Skeletal muscle satellite cell (primary cell): Measurements from ENCODE around the gene INPP5A.
"Not testable (repeated sequence)": the region's sequence is repeated elsewhere in the genome, so short reads cannot be mapped to it uniquely, and the experiment has no call there.

Experiments
- H3K27me3 ChIP-seq: 2 replicates; pipeline ENCODE4 v1.7.0; 2013; ENCODE audit warnings: low read length; ENCODE audit not compliant: control insufficient read depth, insufficient read depth
- H3K36me3 ChIP-seq: 2 replicates; pipeline ENCODE4 v1.7.0; 2013; ENCODE audit warnings: mild to moderate bottlenecking, control low read depth, low read length; ENCODE audit not compliant: insufficient read depth
- H3K4me1 ChIP-seq: 2 replicates; pipeline ENCODE4 v1.7.0; 2013; ENCODE audit warnings: low read length; ENCODE audit not compliant: control insufficient read depth, insufficient read depth
- H3K4me2 ChIP-seq: 2 replicates; pipeline ENCODE4 v1.7.0; 2013; ENCODE audit warnings: mild to moderate bottlenecking, low read length
- H3K4me3 ChIP-seq: 2 replicates; pipeline ENCODE4 v1.7.0; 2013; ENCODE audit warnings: low read length
- H3K9ac ChIP-seq: 2 replicates; pipeline ENCODE4 v1.7.0; 2013; ENCODE audit warnings: mild to moderate bottlenecking, low read depth, low read length, moderate library complexity
- H3K9me3 ChIP-seq: replicated peaks from 2 replicates; pipeline ENCODE4 v1.7.0; 2013; ENCODE audit warnings: mild to moderate bottlenecking, control low read depth, low read length

INPP5A gene

GRCh38 chr10:132768346-132769248 is 231.0 kb downstream of the INPP5A start:
- Histone ChIP-seq H3K27me3 (no peaks in the 10 kb centered on the region), H3K9me3 (no peaks in the 10 kb centered on the region), H3K9ac (no peak overlapping the region), H3K4me1 (no peaks in the 10 kb centered on the region), H3K4me3 (no peak overlapping the region), H3K4me2 (no peak overlapping the region), H3K36me3 (no peaks in the 10 kb centered on the region)

DNA sequence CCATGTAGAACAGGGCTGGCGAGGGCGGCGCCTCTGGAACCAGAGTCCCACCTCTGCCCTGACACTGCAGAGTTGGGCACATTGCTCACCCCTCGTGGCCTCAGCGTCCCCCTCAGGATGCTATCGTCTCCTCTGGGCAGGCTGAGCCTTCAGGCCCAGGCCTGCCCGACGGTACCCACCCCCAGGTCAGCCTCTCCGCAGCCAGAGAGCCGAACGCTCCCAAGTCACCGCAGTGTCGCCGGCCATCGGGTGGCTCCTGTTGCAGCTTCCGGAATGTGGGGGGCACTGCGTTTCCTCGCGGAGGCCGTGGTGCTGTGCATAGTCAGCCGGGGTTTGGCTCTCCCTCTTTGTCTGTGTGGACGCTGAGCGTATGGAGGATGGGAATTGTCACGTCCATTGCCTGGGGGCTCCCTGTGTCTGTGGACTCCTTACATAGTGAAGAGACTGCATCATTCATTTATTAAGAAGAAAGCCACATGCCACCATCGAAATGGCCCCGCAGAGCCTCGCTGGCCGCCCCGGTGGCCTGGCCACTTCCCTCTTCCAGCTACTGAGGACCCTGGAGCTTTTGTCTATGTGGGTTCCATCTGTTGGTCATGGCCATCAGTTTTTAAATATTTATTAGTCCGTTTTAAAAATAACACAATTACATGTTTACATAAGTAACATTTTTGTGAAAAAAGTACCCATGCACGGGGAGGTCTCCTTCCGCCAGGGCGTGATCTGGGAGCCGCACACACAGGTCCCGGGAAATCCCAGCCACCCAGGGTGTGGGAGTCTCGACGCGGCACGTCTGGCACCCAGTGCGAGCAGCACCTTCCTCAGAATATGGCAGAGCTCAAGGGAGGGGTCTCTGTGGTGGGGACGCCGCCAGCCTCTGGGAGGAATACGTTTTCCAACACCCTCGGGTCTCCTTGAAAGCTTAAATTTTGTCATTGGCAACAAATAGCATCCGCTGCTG is 232.8 kb downstream of the INPP5A start:
- Histone ChIP-seq H3K9ac (no peak overlapping the region), H3K36me3 (no peaks in the 10 kb centered on the region), H3K27me3 (no peaks in the 10 kb centered on the region), H3K4me3 (no peak overlapping the region), H3K4me2 (no peak overlapping the region), H3K9me3 (no peaks in the 10 kb centered on the region), H3K4me1 (no peaks in the 10 kb centered on the region)

DNA sequence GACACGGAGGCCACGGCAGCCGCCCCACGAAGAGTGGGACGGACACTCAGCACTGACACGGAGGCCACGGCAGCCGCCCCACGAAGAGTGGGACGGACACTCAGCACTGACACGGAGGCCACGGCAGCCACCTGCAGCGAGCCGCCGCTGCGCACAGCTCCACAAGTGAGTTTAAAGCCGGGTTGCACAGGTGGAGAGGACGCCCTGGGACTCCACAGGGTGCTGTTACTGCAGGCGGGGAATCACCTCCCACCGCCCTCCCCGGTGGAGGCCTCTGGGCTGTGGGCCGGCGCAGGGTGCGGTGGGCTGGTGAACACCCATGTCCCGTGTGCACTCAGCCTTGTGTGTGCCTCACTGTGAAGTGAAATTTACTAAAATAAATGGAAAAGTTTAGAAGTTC is 235.2 kb downstream of the INPP5A start:
- not testable (repeated sequence) for H3K4me3 ChIP-seq

GRCh38 chr10:132774181-132774901 is 236.8 kb downstream of the INPP5A start:
- Histone ChIP-seq H3K27me3 (no peaks in the 10 kb centered on the region), H3K36me3 (no peaks in the 10 kb centered on the region), H3K4me3 (no peak overlapping the region), H3K4me2 (no peak overlapping the region), H3K9ac (no peak overlapping the region), H3K4me1 (no peaks in the 10 kb centered on the region), H3K9me3 (no peaks in the 10 kb centered on the region)

More for the DNA sequence above, 235.2 kb downstream of the INPP5A start:
- not testable (repeated sequence) for H3K4me1 ChIP-seq, H3K9me3 ChIP-seq, H3K27me3 ChIP-seq, H3K9ac ChIP-seq, H3K4me2 ChIP-seq, H3K36me3 ChIP-seq

DNA sequence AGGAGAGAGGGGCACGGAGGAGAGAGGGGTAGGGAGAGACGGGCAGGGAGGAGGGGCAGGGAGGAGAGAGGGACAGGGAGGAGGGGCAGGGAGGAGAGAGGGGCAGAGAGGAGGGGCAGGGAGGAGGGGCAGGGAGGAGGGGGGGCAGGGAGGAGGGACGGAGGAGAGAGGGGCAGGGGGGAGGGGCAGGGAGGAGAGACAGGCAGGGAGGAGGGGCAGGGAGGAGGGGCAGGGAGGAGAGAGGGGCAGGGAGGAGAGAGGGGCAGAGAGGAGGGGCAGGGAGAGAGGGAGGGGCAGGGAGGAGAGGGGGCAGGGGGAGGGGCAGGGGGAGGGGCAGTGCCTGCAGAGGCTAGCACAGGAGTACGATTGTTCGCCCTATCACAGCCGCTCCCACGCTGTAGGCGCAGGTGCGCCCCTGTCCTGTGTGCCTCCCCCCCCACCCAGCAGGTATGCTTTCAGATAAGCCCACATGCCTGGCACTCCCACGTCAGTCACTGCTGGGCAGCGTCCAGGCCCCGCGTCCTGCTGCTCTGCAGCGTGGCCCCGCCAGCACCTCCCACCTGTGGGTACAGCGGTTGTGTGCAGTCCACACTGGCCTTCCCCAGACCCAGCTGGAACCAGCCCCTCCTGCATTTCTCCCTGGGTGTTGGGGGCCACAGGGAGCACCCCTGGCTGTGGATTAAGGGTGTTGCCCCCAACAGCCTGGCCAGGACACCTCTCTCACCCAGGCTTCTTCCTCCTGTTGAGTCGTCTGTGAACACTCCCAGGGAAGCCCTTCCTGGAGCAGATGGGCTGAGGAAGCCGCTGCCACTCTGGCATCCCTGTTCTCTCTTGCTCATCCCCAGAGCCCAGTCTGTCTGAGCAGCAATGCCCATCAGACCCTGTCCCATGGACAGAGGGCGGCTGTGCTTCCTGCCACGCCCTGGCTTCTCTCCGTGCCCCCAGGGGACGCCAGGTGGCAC is 237.6 kb downstream of the INPP5A start:
- Histone ChIP-seq H3K4me3 (no peak overlapping the region), H3K4me1 (no peaks in the 10 kb centered on the region), H3K9ac (no peak overlapping the region), H3K4me2 (no peak overlapping the region), H3K27me3 (no peaks in the 10 kb centered on the region), H3K9me3 (no peaks in the 10 kb centered on the region), H3K36me3 (no peaks in the 10 kb centered on the region)

GRCh38 chr10:132776186-132776585 is 238.6 kb downstream of the INPP5A start:
- H3K27me3 ChIP-seq = no peaks in the 10 kb centered on the region

DNA sequence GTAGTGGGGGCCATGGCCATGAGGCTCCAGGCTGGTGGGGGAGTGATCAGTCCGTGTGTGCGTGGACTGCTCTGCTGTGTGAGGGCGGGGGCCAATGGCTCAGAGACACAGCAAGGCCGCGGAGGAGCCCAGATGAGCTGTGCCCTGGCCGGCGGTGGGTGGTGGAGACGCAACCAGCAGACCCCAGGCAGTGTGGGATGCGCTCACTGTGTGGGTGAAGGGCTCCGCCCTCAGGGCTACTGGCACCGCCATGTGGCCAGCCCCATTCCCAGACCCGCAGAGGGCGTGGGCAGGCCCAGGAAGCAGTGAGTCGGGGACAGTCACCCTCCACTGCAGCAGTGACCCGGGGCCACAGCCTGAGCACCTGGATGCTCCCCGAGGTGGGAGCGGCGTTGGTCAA is 239.2 kb downstream of the INPP5A start:
- no peak overlapping the region for H3K9ac ChIP-seq
- H3K36me3 ChIP-seq = no peaks in the 10 kb centered on the region
- no peak overlapping the region for H3K4me3 ChIP-seq
- H3K4me2 ChIP-seq = no peak overlapping the region
- no peaks in the 10 kb centered on the region for H3K9me3 ChIP-seq
- no peaks in the 10 kb centered on the region for H3K4me1 ChIP-seq
- no peaks in the 10 kb centered on the region for H3K27me3 ChIP-seq

More at GRCh38 chr10:132776186-132776585, 238.6 kb downstream of the INPP5A start:
- H3K9ac ChIP-seq = no peak overlapping the region
- no peaks in the 10 kb centered on the region for H3K36me3 ChIP-seq
- no peaks in the 10 kb centered on the region for H3K9me3 ChIP-seq
- H3K4me2 ChIP-seq = no peak overlapping the region
- no peaks in the 10 kb centered on the region for H3K4me1 ChIP-seq
- no peak overlapping the region for H3K4me3 ChIP-seq

DNA sequence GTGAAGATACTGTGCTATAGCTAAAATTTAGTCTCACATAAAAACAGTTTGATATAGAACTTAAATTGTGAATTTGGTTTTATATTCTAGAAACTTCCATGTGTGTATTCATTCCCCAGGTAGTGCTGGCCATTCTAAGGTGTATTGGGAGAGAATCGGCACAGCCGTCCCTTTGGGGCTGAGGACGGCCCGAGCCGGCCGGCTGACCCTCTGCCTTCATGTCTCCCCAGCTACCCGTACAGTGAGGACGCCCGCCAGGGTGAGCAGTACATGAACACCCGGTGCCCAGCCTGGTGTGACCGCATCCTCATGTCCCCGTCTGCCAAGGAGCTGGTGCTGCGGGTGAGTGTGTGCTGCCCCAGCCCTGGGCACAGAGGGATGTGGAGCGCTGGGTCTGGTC is 239.9 kb downstream of the INPP5A start:
- Histone ChIP-seq H3K4me1 (no peaks in the 10 kb centered on the region), H3K4me2 (no peak overlapping the region), H3K9me3 (no peaks in the 10 kb centered on the region), H3K9ac (no peak overlapping the region), H3K36me3 (no peaks in the 10 kb centered on the region), H3K27me3 (no peaks in the 10 kb centered on the region), H3K4me3 (no peak overlapping the region)

DNA sequence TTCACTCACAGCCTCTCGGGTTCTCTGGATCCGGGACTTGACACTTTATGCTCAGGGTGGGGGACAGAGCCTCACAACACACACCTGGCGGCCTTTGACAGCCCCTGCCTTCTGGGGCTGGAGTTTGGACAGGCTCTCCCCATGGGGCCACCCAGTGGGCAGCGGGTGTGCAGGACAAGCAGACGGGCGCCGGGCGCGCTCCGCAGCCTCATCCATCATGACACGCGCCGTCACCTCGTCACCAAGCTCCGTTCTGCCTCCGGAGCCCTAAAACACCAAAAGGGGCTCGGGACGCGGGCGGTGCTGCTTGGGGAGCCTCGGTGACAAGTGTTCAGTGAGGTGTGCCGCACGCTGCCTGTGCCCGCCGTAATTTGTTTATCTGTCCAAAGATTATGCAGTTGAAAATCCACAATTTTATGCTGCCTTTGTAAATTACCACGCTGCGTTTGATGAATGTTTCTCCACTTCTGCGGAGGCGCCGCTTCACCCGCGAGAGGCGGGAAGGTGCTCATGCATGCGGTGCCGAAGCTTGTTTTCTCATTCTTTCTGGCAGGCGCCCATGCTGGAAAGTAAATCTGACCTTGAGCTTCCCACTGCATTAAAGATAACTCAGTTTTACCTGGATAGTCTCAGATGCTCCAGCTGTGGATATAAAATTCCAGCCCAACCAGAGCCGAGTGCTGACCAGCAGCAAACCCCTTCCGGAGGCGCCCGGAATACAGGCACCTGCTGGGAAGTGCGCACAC is 242.1 kb downstream of the INPP5A start:
- Histone ChIP-seq H3K4me2 (no peak overlapping the region), H3K9me3 (no peaks in the 10 kb centered on the region), H3K27me3 (peaks cover 11% of the 10 kb centered on the region), H3K4me1 (no peaks in the 10 kb centered on the region), H3K4me3 (no peak overlapping the region), H3K9ac (no peak overlapping the region), H3K36me3 (no peaks in the 10 kb centered on the region)

DNA sequence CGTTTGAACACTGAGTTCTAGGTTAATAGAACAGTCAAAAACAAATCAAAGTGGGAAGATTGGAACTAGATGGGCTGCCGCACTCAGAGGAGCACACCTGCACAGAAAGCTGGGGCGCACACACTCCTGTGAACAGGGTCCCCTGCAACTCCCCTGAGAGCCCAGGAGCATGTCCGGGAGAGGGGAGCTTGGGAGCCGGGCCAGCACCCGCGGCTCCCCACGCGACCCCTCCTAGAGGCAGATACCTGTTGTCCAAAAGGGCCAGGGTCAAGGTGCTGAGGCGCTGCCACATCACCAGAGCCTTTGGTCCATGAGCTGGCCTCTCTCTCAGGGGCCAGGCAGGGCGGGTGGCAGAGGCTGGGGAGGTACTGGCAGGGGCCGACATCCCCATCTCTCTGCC is 242.8 kb downstream of the INPP5A start:
- Histone ChIP-seq H3K4me3 (no peak overlapping the region), H3K36me3 (no peaks in the 10 kb centered on the region), H3K27me3 (peaks cover 16% of the 10 kb centered on the region)

More for the DNA sequence above, 242.8 kb downstream of the INPP5A start:
- Histone ChIP-seq H3K9me3 (no peaks in the 10 kb centered on the region), H3K4me1 (no peaks in the 10 kb centered on the region), H3K9ac (no peak overlapping the region), H3K4me2 (no peak overlapping the region)
